ENCODE data around the gene MID2.
"Not testable (repeated sequence)": the region's sequence is repeated elsewhere in the genome, so short reads cannot be mapped to it uniquely, and the experiment has no call there.

Gene MID2

GRCh38 chrX:107851215-107851614 lies 25.5 kb downstream of the MID2 start:
- no peaks in the 10 kb centered on the region for H3K36me3 Mint-ChIP-seq (ENCODE audit: insufficient read depth)
- no peak overlapping the region for H3K27ac Mint-ChIP-seq
- no peak for ATAC-seq (replicated peaks)
- no peak overlapping the region for H3K4me3 Mint-ChIP-seq
- no peak for DNase-seq
- peaks cover 2 to 5% of the 10 kb centered on the region in 2 donors for H3K4me1 Mint-ChIP-seq (ENCODE audit: low read depth in 2 of 2)
- no peaks in the 10 kb centered on the region for H3K9me3 Mint-ChIP-seq
- no peaks in the 10 kb centered on the region for H3K27me3 Mint-ChIP-seq

GRCh38 chrX:107851665-107852064 lies 26.0 kb downstream of the MID2 start:
- H3K27me3 Mint-ChIP-seq; H3K27ac Mint-ChIP-seq; H3K36me3 Mint-ChIP-seq (ENCODE audit: insufficient read depth); H3K4me3 Mint-ChIP-seq; H3K4me1 Mint-ChIP-seq (ENCODE audit: low read depth in 2 of 2); DNase-seq; ATAC-seq (replicated peaks); H3K9me3 Mint-ChIP-seq: not testable (repeated sequence)

- DNase-seq: no peak
- peaks cover 6% of the 10 kb centered on the region for H3K36me3 Mint-ChIP-seq (ENCODE audit: insufficient read depth)
- no peak overlapping the region for H3K27ac Mint-ChIP-seq
- no peak overlapping the region for H3K4me3 Mint-ChIP-seq
- no peak for ATAC-seq (replicated peaks)
- no peaks in the 10 kb centered on the region for H3K27me3 Mint-ChIP-seq
- H3K9me3 Mint-ChIP-seq: no peaks in the 10 kb centered on the region
- peaks cover 0 to 5% of the 10 kb centered on the region in 2 donors for H3K4me1 Mint-ChIP-seq (ENCODE audit: low read depth in 2 of 2)
Measured at GRCh38 chrX:107856289-107856688, 30.6 kb downstream of the MID2 start.

GRCh38 chrX:107857041-107857440 lies 31.4 kb downstream of the MID2 start:
- not testable (repeated sequence) for DNase-seq; H3K27me3 Mint-ChIP-seq; H3K27ac Mint-ChIP-seq; H3K4me1 Mint-ChIP-seq (ENCODE audit: low read depth in 2 of 2); ATAC-seq (replicated peaks); H3K36me3 Mint-ChIP-seq (ENCODE audit: insufficient read depth); H3K9me3 Mint-ChIP-seq; H3K4me3 Mint-ChIP-seq

- Mint-ChIP-seq H3K27me3 (no peaks in the 10 kb centered on the region), H3K9me3 (no peaks in the 10 kb centered on the region), H3K4me1 (ENCODE audit: low read depth in 2 of 2) (peaks cover 0 to under 1% of the 10 kb centered on the region in 2 donors), H3K4me3 (no peak overlapping the region), H3K27ac (no peak overlapping the region), H3K36me3 (ENCODE audit: insufficient read depth) (peaks cover 8% of the 10 kb centered on the region)
- ATAC-seq (replicated peaks) (no peak), DNase-seq (no peak)
Measured at GRCh38 chrX:107857837-107858236, 32.2 kb downstream of the MID2 start.

GRCh38 chrX:107861056-107861455 lies 35.4 kb downstream of the MID2 start:
- H3K36me3 Mint-ChIP-seq (ENCODE audit: insufficient read depth): peaks cover 8% of the 10 kb centered on the region
- H3K9me3 Mint-ChIP-seq: no peaks in the 10 kb centered on the region
- no peak overlapping the region for H3K4me3 Mint-ChIP-seq
- DNase-seq (no peak), ATAC-seq (replicated peaks) (no peak)
- H3K27ac Mint-ChIP-seq: peak overlapping the region in 1 of 2 donors; percentile 10
- H3K27me3 Mint-ChIP-seq: no peaks in the 10 kb centered on the region
- H3K4me1 Mint-ChIP-seq (ENCODE audit: low read depth in 2 of 2): no peaks in the 10 kb centered on the region

GRCh38 chrX:107871136-107871535 lies 45.5 kb downstream of the MID2 start:
- no peak for DNase-seq
- Mint-ChIP-seq H3K4me3 (no peak overlapping the region), H3K4me1 (ENCODE audit: low read depth in 2 of 2) (peaks cover 0 to 5% of the 10 kb centered on the region in 2 donors)

GRCh38 chrX:107878106-107878505 lies 52.4 kb downstream of the MID2 start:
- Mint-ChIP-seq H3K4me1 (ENCODE audit: low read depth in 2 of 2) (peaks cover 2 to 4% of the 10 kb centered on the region in 2 donors), H3K36me3 (ENCODE audit: insufficient read depth) (peaks cover 5% of the 10 kb centered on the region), H3K27me3 (no peaks in the 10 kb centered on the region), H3K9me3 (no peaks in the 10 kb centered on the region), H3K4me3 (no peak overlapping the region), H3K27ac (no peak overlapping the region)
- ATAC-seq (replicated peaks) (no peak), DNase-seq (no peak)

More at GRCh38 chrX:107871136-107871535, 45.5 kb downstream of the MID2 start:
- no peak for ATAC-seq (replicated peaks)
- Mint-ChIP-seq H3K27me3 (no peaks in the 10 kb centered on the region), H3K27ac (no peak overlapping the region), H3K36me3 (ENCODE audit: insufficient read depth) (no peaks in the 10 kb centered on the region), H3K9me3 (no peaks in the 10 kb centered on the region)

- Mint-ChIP-seq H3K27ac (no peak overlapping the region), H3K4me3 (no peak overlapping the region), H3K9me3 (no peaks in the 10 kb centered on the region), H3K4me1 (ENCODE audit: low read depth in 2 of 2) (peaks cover 2 to 4% of the 10 kb centered on the region in 2 donors), H3K27me3 (no peaks in the 10 kb centered on the region), H3K36me3 (ENCODE audit: insufficient read depth) (peaks cover 5% of the 10 kb centered on the region)
- ATAC-seq (replicated peaks) (no peak), DNase-seq (no peak)
Measured at GRCh38 chrX:107880054-107880610, 54.5 kb downstream of the MID2 start.

- no peak overlapping the region for H3K4me3 Mint-ChIP-seq
- ATAC-seq (replicated peaks) (peak; percentile 65), DNase-seq (peak; percentile 31 to 35 (median 32))
- H3K36me3 Mint-ChIP-seq (ENCODE audit: insufficient read depth): no peaks in the 10 kb centered on the region
- H3K9me3 Mint-ChIP-seq: no peaks in the 10 kb centered on the region
- H3K27me3 Mint-ChIP-seq: no peaks in the 10 kb centered on the region
- H3K27ac Mint-ChIP-seq: no peak overlapping the region
- peaks cover 0 to 8% of the 10 kb centered on the region in 2 donors for H3K4me1 Mint-ChIP-seq (ENCODE audit: low read depth in 2 of 2)
Measured at GRCh38 chrX:107894038-107894437, 68.4 kb downstream of the MID2 start.

- Mint-ChIP-seq H3K4me1 (ENCODE audit: low read depth in 2 of 2) (no peaks in the 10 kb centered on the region), H3K36me3 (ENCODE audit: insufficient read depth) (peaks cover 9% of the 10 kb centered on the region), H3K9me3 (no peaks in the 10 kb centered on the region), H3K27ac (no peak overlapping the region), H3K4me3 (no peak overlapping the region), H3K27me3 (no peaks in the 10 kb centered on the region)
- DNase-seq (no peak), ATAC-seq (replicated peaks) (no peak)
Measured at GRCh38 chrX:107902721-107903120, 77.1 kb downstream of the MID2 start.

- H3K27ac Mint-ChIP-seq: no peak overlapping the region
- H3K9me3 Mint-ChIP-seq: no peaks in the 10 kb centered on the region
- no peaks in the 10 kb centered on the region for H3K27me3 Mint-ChIP-seq
- no peak for ATAC-seq (replicated peaks)
- H3K4me3 Mint-ChIP-seq: no peak overlapping the region
- peaks cover 12% of the 10 kb centered on the region for H3K36me3 Mint-ChIP-seq (ENCODE audit: insufficient read depth)
- H3K4me1 Mint-ChIP-seq (ENCODE audit: low read depth in 2 of 2): no peaks in the 10 kb centered on the region
- no peak for DNase-seq
Measured at GRCh38 chrX:107905366-107905765, 79.7 kb downstream of the MID2 start.

- Mint-ChIP-seq H3K27me3 (no peaks in the 10 kb centered on the region), H3K27ac (no peak overlapping the region), H3K9me3 (no peaks in the 10 kb centered on the region), H3K36me3 (ENCODE audit: insufficient read depth) (peaks cover 35% of the 10 kb centered on the region), H3K4me1 (ENCODE audit: low read depth in 2 of 2) (no peaks in the 10 kb centered on the region), H3K4me3 (no peak overlapping the region)
- no peak for DNase-seq
- no peak for ATAC-seq (replicated peaks)
Measured at GRCh38 chrX:107924136-107924746, 98.6 kb downstream of the MID2 start.

GRCh38 chrX:107934262-107934661 lies 108.6 kb downstream of the MID2 start:
- ATAC-seq (replicated peaks): no peak

More at GRCh38 chrX:107934262-107934661, 108.6 kb downstream of the MID2 start:
- H3K27me3 Mint-ChIP-seq: peaks cover 6 to 15% of the 10 kb centered on the region in 2 donors
- no peak overlapping the region for H3K27ac Mint-ChIP-seq
- no peaks in the 10 kb centered on the region for H3K9me3 Mint-ChIP-seq
- H3K4me1 Mint-ChIP-seq (ENCODE audit: low read depth in 2 of 2): peaks cover 3 to 4% of the 10 kb centered on the region in 2 donors
- peaks cover 3% of the 10 kb centered on the region for H3K36me3 Mint-ChIP-seq (ENCODE audit: insufficient read depth)
- DNase-seq: no peak
- H3K4me3 Mint-ChIP-seq: no peak overlapping the region

Measured in effector memory CD8-positive, alpha-beta T cell (primary cell).